ENCODE results near the gene PGM1.
"Not testable (repeated sequence)": the region's sequence is repeated elsewhere in the genome, so short reads cannot be mapped to it uniquely, and the experiment has no call there.

The PGM1 gene

GRCh38 chr1:63593303-63593885 is at the start of gene PGM1:
Gene PGM1 (plus strand): TSS chr1:63593411. CDS start chr1:63593489, 78 bp downstream.
- DNase-seq = peak; percentile 33

- no peak for DNase-seq
These were observed 47.4 kb upstream of the PGM1 start for GRCh38 chr1:63545780-63546179.

- no peak for DNase-seq
These were observed 45.5 kb upstream of the PGM1 start for GRCh38 chr1:63547621-63548294.

DNA sequence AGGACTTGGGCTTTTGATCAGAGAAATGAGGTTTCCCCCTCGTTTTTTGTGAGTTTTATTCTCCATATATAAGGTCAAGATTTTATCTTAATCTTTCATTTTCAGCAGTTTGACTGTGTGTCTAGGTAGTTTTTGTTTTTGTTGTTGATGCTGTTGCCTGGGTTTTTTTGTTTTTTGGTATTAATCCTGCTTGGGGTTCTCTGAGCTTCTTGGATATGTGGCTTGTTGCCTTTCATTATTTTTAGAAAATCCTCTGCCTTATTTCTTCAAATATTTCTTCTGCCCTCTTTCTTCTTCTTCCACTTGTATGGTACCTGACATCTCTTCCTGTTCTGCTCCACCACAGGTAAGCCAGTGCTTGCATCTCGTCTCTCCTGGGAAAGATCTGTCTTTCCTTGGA is 44.9 kb upstream of the PGM1 start:
- no peak for DNase-seq

DNA sequence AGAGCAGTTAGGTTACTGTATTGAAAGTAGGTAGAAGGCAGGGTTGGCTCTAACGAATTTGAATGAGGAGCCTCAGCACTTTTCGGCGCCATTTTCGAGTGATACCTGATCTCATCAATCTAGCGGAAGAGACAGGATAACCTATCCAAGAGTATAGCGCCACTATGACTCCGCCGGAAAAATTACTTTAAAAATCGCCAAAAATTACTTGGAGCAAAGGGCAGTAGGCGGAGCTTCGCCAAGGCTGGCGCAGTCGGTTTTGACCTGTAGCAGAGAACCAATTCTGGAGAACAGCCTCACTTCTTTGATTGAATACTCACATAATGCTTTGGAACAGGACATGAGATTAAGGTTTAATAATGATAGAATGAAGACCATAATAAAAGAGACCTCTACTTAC is 44.3 kb upstream of the PGM1 start:
- no peak for DNase-seq

DNA sequence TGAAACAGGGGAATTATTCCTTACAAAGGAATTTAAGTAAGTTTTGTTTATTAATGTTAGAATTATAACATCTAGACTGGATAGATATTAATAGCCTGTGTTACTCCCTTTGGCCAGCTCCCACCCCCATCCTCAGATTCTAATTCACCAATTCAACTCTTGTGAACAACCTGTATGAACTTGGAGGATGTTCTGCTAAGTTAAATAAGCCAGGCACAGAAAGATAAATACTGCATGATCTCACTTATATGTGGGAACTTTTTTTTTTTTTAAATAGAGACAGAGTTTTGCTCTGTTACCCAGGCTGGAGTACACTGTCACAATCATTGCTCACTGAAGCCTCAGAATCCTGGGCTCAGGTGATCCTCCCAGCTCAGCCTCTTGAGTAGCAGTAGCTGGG is 37.7 kb upstream of the PGM1 start:
- DNase-seq = no peak

DNA sequence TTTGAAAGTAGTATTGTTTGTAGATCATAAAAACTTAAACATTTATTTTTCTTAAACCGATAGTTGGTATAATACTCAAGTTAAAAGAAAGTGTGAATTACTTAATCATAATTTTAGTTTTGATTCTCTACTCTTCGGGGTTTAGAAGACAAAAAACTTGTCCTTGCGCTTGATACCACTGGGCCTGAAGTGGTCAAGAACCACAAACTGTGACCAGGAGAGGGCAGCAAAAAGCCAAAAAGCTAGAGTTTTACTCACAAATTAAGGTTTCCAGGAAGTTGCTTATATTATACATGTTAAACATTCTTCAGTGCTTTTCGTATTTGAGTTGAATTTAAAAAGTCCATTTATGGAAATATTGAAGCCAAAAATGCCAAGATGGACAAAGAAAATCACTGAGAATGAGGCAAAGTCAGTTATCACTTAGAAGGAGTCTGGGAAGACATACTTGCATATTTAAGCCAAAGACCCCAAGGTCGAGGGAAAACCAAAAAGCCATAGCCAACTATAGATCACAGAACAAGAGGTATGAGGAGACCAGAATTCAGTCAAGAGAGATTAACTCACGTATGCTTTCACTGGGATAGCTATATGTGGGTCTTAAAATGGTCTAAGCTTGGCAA is 35.7 kb upstream of the PGM1 start:
- DNase-seq = no peak

DNA sequence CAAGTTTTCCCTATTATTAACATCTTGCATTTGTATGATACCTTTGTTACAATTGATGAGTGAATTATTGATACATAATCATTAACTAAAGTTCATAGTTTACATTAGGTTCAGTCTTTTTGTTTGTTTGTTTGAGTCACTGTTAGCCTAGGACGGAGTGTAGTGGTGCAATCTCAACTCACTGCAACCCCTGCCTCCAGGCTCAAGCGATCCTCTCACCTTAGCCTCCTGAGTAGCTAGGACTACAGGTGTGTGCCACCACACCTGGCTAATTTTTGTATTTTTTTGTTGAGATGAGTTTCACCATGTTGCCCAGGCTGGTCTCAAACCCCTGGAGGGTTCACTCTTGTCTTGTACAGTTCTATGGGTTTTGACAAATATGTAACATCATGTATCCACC is 33.9 kb upstream of the PGM1 start:
- no peak for DNase-seq

DNA sequence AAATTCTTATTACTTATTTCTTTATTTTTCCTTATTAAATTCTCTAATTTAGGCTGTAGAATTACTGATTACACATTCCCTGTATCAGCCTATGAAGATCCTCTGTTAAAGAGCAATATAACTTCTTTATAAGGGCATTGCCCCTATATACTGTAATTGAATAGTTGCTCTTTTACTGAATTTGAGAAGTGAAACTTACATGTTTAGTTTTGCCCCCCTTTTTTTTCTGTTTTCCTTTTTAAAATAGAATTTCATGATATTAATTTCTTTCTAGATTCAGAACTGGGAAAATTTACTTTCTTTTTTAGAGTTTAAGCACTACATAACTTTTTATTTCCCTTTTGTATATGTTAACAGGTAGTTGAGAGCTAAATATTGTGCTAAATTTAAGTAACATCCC is 29.5 kb upstream of the PGM1 start:
- no peak for DNase-seq

- no peak for DNase-seq
These were observed 24.1 kb upstream of the PGM1 start for GRCh38 chr1:63569068-63569467.

- no peak for DNase-seq
These were observed 23.4 kb upstream of the PGM1 start for GRCh38 chr1:63569640-63570316.

DNA sequence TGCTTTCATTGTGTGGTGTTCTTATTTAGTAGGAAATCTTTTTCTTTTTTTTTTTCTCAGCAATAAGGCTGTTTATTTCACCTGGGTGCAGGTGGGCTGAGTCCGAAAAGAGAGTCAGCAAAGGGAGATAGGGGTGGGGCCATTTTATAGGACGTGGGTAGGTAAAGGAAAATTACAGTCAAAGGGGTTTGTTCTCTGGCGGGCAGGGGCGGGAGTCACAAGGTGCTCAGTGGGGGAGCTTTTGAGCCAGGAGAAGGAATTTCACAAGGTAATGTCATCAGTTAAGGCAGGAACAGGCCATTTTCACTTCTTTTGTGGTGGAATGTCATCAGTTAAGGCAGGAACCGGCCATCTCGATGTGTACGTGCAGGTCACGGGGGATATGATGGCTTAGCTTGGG is 20.5 kb upstream of the PGM1 start:
- not testable (repeated sequence) for DNase-seq

- not testable (repeated sequence) for DNase-seq
These were observed 18.9 kb upstream of the PGM1 start for GRCh38 chr1:63574203-63574796.

- DNase-seq = peak; percentile 70
These were observed 17.8 kb upstream of the PGM1 start for GRCh38 chr1:63575340-63575826.

- not testable (repeated sequence) for DNase-seq
These were observed 6.9 kb upstream of the PGM1 start for GRCh38 chr1:63586326-63586725.

DNA sequence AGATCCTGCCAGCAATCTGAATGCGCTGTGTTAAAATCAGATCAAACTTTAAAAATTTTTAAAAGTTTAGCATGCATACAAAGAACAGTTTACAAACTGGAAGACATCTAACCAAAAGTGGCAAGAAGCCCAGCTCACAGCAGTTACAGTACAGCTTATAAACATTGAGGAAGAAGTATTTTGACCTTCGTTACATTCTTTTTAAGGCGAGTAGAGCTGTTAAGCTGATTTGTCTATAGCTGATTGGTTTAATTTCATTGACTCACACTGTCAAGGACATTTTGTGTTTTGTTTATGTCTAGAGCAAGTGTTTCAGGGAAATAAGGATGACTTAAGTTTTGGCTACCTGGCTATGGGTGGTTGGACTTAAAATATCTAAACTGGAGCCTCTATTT is 3.0 kb upstream of the PGM1 start:
- no peak for DNase-seq

GRCh38 chr1:63592536-63593302 is 492 bp upstream of the PGM1 start:
- peak; percentile 21 for DNase-seq

- DNase-seq = peak; percentile 33
These were observed 835 bp downstream of the PGM1 start for GRCh38 chr1:63593886-63594605.

DNA sequence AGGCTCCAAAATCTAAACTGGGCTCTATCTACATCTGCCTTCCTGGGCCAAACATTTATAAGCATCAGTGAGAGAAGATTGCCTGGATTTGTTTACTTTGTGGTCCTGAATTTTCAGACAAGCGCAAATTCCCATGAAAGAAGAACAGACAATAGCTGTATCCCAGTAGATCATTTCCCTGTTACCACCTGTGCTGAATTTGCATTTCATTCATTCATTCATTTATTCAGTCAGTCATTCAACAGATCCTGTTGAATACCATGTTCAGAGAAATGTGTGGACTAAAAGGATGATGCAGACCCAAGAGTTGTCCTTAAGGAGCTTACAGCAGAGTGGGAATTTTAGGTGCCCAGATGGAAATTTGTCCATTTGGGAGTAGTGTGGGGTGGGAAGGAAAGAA is 2.2 kb downstream of the PGM1 start:
- DNase-seq = no peak

GRCh38 chr1:63599799-63600198 is 6.6 kb downstream of the PGM1 start:
- DNase-seq = no peak

- DNase-seq = no peak
These were observed 7.0 kb downstream of the PGM1 start for GRCh38 chr1:63600248-63600647.

DNA sequence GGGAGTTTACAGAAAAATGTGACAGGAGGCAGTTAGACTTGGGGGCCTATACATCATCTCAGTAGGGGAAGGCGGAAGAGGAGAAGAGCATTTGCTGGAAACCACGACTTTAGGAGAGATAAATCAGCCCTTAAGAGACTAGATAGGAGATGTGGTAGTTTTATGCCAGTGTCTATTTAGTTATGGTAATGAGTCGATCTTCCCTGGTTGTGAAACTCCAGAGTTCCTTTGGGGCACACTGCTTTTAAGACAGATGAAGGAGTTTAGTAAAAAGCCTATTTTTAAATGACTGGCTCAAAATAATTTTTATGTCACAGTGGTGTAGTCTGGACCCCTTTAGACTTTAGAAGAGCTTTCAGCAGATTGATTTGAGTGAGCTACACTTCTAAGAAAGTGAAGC is 7.8 kb downstream of the PGM1 start:
- no peak for DNase-seq

Measured in NCI-H1694 (cell line).